GM19467 (cell line): ENCODE data around the gene PTX3.

Source experiments
- ATAC-seq: cut with Tn5 transposase; IDR thresholded peaks from one replicate; pipeline ENCODE4 v1.9.1; 2021; ENCODE audit warnings: mild to moderate bottlenecking, moderate library complexity; ENCODE audit not compliant: unreplicated experiment

PTX3 gene

GRCh38 chr3:157436583-157437291 lies at the start of gene PTX3:
TSS of gene PTX3 (plus strand) at chr3:157436850. CDS start at chr3:157436934, 84 bp downstream.
- no peak for ATAC-seq

GRCh38 chr3:157387708-157388435 lies 48.8 kb upstream of the PTX3 start:
- ATAC-seq = no peak

GRCh38 chr3:157388976-157389375 lies 47.7 kb upstream of the PTX3 start:
- no peak for ATAC-seq

- ATAC-seq = no peak
These were observed 45.7 kb upstream of the PTX3 start for GRCh38 chr3:157390713-157391515.

- ATAC-seq = no peak
These were observed 44.5 kb upstream of the PTX3 start for GRCh38 chr3:157392104-157392503.

GRCh38 chr3:157393113-157393512 lies 43.5 kb upstream of the PTX3 start:
- no peak for ATAC-seq

DNA sequence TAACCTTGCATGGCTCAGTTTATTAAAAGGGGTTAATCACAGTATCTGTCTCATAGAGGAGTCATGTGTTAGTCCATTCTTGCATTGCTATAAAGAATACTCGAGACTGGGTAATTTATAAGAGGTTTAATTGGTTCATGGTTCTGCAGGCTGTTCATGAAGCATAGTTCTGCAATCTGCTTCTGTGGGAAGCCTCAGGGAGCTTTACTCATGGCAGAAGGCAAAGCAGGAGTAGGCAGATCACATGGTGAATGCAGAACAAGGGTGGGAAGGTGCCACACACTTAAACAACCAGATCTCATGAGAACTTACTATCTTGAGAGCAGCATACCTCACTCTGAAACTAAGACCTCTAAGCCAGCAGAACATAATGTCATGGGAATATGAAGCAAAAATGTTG lies 42.2 kb upstream of the PTX3 start:
- no peak for ATAC-seq

GRCh38 chr3:157398598-157398997 lies 38.1 kb upstream of the PTX3 start:
- no peak for ATAC-seq

GRCh38 chr3:157404381-157404780 lies 32.3 kb upstream of the PTX3 start:
- no peak for ATAC-seq

- no peak for ATAC-seq
These were observed 31.2 kb upstream of the PTX3 start for GRCh38 chr3:157405457-157405856.

- no peak for ATAC-seq
These were observed 30.3 kb upstream of the PTX3 start for GRCh38 chr3:157406394-157406793.

DNA sequence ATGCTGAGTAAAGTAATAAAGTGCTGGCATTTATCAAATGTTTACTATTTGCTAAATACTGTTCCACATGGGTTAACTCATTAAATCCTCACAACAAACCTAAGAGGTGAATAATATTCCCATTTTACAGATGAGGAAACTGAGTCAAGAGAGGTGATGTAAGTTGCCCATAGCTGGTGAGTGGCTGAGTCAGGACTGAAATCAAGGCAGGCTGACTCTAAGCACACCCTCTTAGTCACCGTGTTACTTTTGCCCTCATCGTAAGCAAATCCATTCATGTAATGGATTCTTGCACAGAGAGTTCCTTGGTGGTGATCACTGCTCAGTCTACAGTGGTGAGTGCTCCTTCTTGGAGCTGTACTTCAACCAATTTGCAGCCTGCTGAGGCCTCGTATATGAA lies 28.9 kb upstream of the PTX3 start:
- ATAC-seq = no peak

- no peak for ATAC-seq
These were observed 28.0 kb upstream of the PTX3 start for GRCh38 chr3:157408499-157409149.

- ATAC-seq = no peak
These were observed 27.1 kb upstream of the PTX3 start for GRCh38 chr3:157409516-157409915.

DNA sequence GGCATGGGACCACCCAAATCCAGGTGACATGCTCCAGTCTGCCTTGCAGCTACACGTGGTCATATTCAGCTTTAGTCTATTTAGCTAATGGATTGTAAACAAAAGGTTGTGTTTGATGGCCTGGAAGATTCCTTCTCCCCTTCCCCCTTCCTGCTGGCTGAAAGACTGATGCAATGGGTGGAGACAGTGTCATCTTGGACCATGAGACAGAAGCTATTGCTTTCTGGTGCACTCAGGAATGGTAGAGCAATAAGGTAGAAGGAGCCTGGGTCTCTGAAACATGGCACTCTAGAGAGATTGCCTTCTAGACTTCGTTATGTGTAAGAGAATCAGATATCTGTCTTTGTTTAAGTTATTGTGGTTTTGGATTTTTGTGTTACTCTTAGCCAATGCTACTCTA lies 25.7 kb upstream of the PTX3 start:
- ATAC-seq = no peak

DNA sequence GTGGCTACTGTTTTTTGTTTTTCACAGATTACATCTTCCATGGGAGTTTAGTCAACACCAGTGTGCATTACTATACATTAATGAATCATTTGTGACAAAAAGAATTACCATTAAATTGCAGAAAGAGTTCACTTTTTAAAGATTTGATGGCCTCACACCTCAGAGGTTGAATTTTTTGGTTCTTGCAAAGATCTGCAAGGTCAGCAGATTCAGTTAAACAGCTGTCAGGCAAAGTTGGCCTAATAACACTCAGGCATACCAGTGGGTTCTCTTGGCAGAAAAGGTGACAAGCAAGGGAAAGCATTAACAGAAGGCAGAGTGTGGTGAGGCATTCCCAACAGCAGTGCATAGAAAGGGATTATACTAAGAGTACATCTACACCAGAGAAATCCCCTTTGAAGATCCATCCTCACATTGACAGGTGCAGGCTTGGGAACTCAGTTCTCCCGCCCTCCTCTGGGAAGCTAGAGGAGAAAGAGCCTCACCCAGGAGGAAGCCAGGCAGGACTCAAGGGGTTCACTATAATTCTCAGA lies 24.3 kb upstream of the PTX3 start:
- ATAC-seq = no peak

DNA sequence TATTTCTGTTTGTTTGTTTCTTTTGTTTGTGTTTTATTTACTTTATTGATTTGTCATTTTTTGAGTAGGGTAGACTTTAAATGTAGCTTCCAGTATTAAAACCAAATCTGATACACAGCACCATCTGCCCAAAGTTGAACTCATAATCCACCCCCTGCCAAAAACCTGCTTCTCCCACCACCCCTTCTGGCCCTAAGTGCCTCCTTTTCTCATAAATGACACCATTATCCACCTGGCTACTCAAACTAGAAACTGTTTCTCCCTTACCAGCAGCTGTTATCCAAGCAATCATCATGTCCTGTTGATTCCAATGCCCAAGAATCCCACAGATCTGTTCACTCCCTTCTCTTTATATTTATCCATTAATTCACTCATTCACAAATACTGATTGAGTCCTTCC lies 21.8 kb upstream of the PTX3 start:
- no peak for ATAC-seq

DNA sequence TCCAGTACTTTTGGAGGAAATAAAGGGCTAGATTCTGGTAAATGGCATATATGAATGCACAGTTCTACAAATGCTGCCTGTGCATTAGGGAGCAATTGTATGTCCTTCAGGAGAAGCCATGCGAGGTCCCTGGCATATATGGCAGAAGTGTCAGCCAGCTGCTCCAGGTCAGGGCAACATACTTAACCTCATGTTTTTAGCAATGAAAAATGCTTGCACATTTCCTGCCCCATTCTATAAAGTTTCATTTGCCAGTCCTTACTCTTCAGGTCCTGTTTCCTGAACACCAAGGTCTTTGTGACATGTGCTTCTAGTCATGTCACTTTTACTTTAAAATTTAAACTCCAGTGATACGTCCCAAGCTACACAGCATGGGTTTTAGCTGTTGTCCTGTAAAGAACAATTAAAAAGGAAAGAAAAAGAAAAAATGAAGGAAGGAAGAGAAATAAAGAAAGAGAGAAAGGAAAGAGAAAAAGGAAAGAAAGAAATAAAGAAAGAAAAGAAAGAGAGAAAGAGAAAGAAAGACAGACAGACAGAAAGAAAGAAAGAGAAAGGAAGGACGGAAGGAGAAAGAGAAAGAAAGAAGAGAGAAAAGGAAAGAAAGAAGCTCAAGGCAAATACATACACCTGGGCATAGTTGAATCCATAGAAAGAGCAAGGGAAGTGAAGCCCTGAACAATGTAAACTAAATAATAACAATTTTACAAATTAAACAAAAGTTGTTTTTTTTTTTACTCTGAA lies 20.1 kb upstream of the PTX3 start:
- no peak for ATAC-seq

DNA sequence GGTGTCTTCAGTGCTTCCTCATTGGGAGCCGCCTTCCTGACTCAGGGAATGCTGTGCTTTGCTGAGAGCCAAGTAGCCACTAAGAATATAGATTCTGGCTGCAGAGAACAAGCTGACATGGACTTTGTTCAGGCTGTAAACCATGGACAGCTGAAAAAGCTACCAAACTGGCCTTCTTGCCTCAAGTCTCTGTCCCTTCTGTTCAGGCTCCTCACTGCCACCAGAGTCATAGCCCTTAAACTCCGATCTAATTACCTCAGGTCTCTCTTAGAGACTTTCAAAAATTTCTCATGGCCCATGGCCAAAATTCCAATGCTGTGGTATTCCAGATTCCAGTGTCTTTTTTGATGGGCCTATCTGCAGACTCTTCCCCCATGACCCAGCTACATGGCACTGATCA lies 19.4 kb upstream of the PTX3 start:
- no peak for ATAC-seq

DNA sequence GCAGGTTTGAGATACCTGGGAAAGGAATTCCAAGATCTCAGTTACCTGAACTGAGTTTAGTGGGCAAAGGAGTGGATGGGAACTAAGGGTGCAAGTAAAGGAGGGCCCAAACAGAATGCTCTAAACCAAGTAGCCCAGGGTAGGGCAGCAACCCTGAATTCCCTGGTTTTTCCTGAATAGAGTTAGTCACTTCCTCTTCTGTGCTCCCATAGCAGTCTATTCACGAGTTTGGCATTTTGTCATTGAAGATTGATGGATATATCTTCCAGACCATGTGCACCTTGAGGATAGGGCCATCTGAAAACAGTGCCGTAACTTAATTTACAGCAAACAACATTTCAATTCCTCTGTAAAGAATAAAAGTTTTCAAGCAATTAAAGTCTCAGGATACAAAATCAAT lies 18.5 kb upstream of the PTX3 start:
- ATAC-seq = no peak
